Uterus (tissue), 2 donors: Measurements from ENCODE around the gene TMEM266.

Experiments used
- CTCF ChIP-seq, 4 experiments: fragments of 200-600 bp in 2 of 4; fragments of 450-650 bp in 2 of 4; sonication (generic) in 2 of 4; IDR thresholded peaks; one replicate each; pipeline ENCODE4 v1.5.1; 2016 to 2019; ENCODE audit warnings: antibody characterized with exemption in 4 of 4, mild to moderate bottlenecking in 2 of 4, moderate library complexity in 1 of 4
- POLR2A ChIP-seq, 2 donors: fragments of 450-650 bp; IDR thresholded peaks; one replicate each; pipeline ENCODE4 v1.6.1; 2016; ENCODE audit warnings: antibody characterized with exemption in 2 of 2, mild to moderate bottlenecking in 1 of 2, moderate library complexity in 1 of 2

GRCh38 chr15:76239786-76240185, 180.0 kb downstream of the TMEM266 start:
- TF ChIP-seq POLR2A (IDR thresholded peaks at IDR 0.05) = no peak
- no peak for TF ChIP-seq CTCF (IDR thresholded peaks at IDR 0.05)
